Activated naive CD4-positive, alpha-beta T cell treated with anti-CD3 and anti-CD28 coated beads, Interleukin-2, amount 10 ng/mL, durations not matched to agents 7 days and 5 days (primary cell): ENCODE data around the gene ITPR2.
"Not testable (repeated sequence)": the region's sequence is repeated elsewhere in the genome, so short reads cannot be mapped to it uniquely, and the experiment has no call there.

Source experiments
- CTCF ChIA-PET: fragments of 350-600 bp; sonication (Branson Sonifier 250); formaldehyde crosslinking; loops from one replicate; lab custom pipeline; 2021; ENCODE audit warnings: antibody characterized with exemption; lab: Charles Lee
- DNase-seq: peaks from one replicate; pipeline ENCODE4 v3.0.0-alpha.2; 2020
- H3K27ac Mint-ChIP-seq: one replicate; pipeline ENCODE4 v1.8.0; 2021; ENCODE audit warnings: mild to moderate bottlenecking, moderate library complexity, mixed read lengths
- H3K27me3 Mint-ChIP-seq: one replicate; pipeline ENCODE4 v1.8.0; 2021; ENCODE audit warnings: mild to moderate bottlenecking, mixed read lengths
- H3K36me3 Mint-ChIP-seq: one replicate; pipeline ENCODE4 v1.8.0; 2021; ENCODE audit warnings: mixed read lengths
- H3K4me1 Mint-ChIP-seq: one replicate; pipeline ENCODE4 v1.8.0; 2021; ENCODE audit warnings: mixed read lengths
- H3K4me3 Mint-ChIP-seq: one replicate; pipeline ENCODE4 v1.8.0; 2021; ENCODE audit warnings: mild to moderate bottlenecking, moderate library complexity, mixed read lengths
- H3K9me3 Mint-ChIP-seq: one replicate; pipeline ENCODE4 v1.8.0; 2021; ENCODE audit warnings: mixed read lengths

ITPR2 gene

GRCh38 chr12:26761775-26762174, 71.2 kb downstream of the ITPR2 start:
- H3K36me3 Mint-ChIP-seq = peaks cover 26% of the 10 kb centered on the region
- H3K4me1 Mint-ChIP-seq = no peaks in the 10 kb centered on the region
- no peaks in the 10 kb centered on the region for H3K27me3 Mint-ChIP-seq
- DNase-seq = no peak
- H3K4me3 Mint-ChIP-seq = no peak overlapping the region
- CTCF ChIA-PET = no interaction called here
- H3K27ac Mint-ChIP-seq = no peak overlapping the region
- peaks cover 23% of the 10 kb centered on the region for H3K9me3 Mint-ChIP-seq

DNA sequence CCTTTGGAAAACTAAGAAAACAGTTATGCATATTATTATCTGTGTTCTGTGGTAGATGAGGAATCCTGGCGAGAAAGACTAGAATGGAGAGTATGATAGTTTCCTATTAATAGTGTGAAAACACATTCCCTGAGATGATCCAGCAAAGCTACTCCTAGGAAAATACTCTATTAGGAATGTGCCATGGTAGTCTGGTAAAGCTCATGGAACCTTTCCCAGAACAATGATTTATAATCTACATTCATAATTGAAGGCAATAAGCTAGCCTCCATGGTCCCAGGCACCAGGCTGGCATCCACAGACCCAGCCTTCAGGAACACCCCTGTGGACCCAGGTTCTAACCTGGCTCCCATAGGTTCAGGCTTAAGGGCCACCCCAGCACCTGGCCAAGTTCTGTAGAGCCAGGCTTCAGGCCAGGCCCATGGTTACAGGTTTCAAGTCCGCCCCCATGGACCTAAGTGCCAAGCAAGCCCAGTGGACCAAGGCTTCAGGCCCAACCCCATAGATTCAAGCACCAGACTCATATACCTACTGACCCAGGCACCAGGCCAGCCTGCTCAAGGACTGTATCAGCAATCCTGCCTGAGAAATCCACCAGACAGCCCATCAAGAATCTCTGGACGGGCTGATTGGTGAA, 72.2 kb downstream of the ITPR2 start:
- H3K36me3 Mint-ChIP-seq = peaks cover 23% of the 10 kb centered on the region
- no peak overlapping the region for H3K4me3 Mint-ChIP-seq
- H3K9me3 Mint-ChIP-seq = peaks cover 32% of the 10 kb centered on the region
- CTCF ChIA-PET = no interaction called here
- no peaks in the 10 kb centered on the region for H3K27me3 Mint-ChIP-seq
- H3K27ac Mint-ChIP-seq = no peak overlapping the region
- DNase-seq = no peak
- no peaks in the 10 kb centered on the region for H3K4me1 Mint-ChIP-seq

DNA sequence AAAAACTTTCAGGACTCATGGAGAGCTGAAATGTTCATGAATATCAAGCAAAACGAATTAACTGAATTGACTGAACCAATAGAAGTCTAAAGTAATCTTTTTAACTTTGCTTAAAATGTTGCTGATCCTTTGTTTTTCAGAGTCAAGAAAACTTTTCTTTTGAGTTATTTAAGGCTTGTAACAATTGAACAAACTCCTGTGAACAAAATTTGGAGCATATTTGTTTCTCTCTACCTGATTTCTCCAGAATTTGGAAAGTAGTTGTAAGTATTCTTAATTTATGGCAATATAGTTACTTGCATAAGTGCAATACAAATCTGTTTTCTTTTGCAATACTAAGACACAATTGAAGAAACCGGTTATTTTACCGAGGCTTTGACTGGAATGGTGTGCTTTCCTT, 77.6 kb downstream of the ITPR2 start:
- Mint-ChIP-seq H3K9me3 (peaks cover 28% of the 10 kb centered on the region), H3K36me3 (peaks cover 15% of the 10 kb centered on the region)
- H3K4me3 Mint-ChIP-seq, H3K27ac Mint-ChIP-seq, CTCF ChIA-PET, H3K4me1 Mint-ChIP-seq, DNase-seq, H3K27me3 Mint-ChIP-seq: not testable (repeated sequence)

DNA sequence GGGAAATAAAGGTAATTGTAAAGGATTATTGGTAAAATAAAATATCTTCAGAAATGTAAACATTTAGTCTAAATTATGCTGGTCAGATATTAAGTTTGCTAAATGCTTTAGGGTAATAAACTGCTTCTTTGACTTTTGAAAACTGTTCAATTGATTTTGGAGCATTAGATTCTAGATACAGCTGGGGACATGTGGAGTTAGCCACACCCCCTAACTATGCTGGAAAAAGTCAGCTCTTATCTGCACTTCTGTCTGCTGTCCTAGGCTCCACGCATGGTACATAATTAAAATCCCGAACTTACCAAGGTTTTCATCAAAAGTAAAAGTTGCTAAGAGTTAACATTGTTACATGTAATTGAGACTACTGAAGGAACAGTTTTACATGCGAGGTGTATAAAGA, 78.8 kb downstream of the ITPR2 start:
- peaks cover 28% of the 10 kb centered on the region for H3K9me3 Mint-ChIP-seq

DNA sequence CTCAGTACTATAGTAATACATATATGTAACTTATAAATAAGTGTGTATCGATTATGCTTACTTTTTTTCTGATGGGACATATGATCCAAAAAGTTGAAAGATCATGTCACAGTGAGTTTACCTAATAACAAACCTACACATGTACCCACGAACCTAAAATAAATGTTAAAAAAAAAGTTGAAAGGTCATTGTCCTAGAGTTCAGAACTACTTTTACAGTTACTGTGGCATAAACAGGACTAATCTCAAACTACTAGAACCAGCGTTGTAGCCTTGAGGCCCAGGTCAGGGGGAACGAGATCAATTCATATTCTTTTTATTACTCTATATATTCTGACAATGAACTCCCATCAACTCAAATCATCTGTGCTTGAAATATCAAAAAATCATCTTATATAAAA, 81.8 kb downstream of the ITPR2 start:
- Mint-ChIP-seq H3K4me1 (peaks cover 41% of the 10 kb centered on the region), H3K36me3 (peaks cover 16% of the 10 kb centered on the region), H3K9me3 (peaks cover 19% of the 10 kb centered on the region), H3K4me3 (no peak overlapping the region), H3K27ac (no peak overlapping the region), H3K27me3 (no peaks in the 10 kb centered on the region)
- CTCF ChIA-PET = no interaction called here
- no peak for DNase-seq

More for the DNA sequence above, 78.8 kb downstream of the ITPR2 start:
- Mint-ChIP-seq H3K4me3 (no peak overlapping the region), H3K36me3 (peaks cover 16% of the 10 kb centered on the region), H3K27me3 (no peaks in the 10 kb centered on the region), H3K27ac (no peak overlapping the region), H3K4me1 (peaks cover 21% of the 10 kb centered on the region)
- no peak for DNase-seq
- CTCF ChIA-PET = no interaction called here

DNA sequence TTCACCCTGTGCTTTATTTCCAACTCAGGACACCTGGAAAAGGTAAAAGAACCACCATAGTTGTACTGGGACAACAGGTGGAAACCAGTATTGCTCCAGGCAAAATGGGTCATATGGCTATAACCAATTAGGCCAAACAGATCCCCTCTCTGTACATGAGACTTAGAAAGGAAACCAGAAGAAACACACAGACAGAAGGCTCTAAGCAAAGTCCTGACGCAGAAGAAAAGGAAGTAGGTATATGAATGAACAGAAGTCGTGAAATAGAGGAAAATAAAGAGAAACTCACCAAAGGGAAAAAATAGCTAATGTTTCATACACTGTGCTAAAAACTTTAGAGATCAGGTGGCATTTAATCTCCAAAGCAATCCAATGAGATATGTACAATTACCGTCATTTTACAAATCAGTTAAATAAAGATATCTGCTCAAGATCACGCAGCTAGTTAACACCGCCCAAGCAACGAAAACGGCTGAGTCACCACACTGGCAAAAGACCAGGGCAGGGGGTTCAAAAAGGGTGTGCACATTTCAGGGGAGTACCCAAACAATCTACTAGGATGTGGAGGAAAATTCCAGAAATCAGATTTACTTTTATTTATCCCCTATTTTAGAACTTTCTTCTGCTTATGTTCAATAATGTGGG, 82.3 kb downstream of the ITPR2 start:
- peak overlapping the region; percentile 3 for H3K27ac Mint-ChIP-seq
- DNase-seq = no peak
- H3K4me1 Mint-ChIP-seq = peaks cover 43% of the 10 kb centered on the region
- H3K9me3 Mint-ChIP-seq = peaks cover 15% of the 10 kb centered on the region
- H3K36me3 Mint-ChIP-seq = peaks cover 16% of the 10 kb centered on the region
- no peaks in the 10 kb centered on the region for H3K27me3 Mint-ChIP-seq
- CTCF ChIA-PET = no interaction called here
- H3K4me3 Mint-ChIP-seq = no peak overlapping the region

DNA sequence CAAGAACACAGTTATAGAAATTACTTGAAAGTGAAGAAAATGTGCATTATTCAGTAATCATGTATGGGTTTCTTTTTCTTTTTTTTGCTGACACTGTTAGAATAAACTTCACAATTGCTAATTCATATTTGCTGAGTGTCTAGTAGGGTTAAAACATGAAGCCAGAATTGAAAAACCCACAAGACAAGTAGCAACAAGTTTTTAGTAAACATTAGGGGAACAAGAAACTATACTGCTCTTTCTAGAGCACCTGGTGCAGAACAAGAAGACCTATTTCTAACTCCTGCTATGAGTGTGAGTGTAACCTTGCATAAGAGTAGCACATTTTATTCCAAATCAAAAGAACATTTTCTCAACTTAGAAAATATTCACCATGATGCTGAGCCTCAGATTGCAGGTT, 83.2 kb downstream of the ITPR2 start:
- no peaks in the 10 kb centered on the region for H3K27me3 Mint-ChIP-seq
- H3K4me1 Mint-ChIP-seq = peaks cover 43% of the 10 kb centered on the region
- DNase-seq = no peak
- H3K36me3 Mint-ChIP-seq = peaks cover 16% of the 10 kb centered on the region
- CTCF ChIA-PET = interaction anchor here (2.3 kb wide), 1 partner anchor 136 kb away, joined by 7 read pairs; no protein-coding TSS in a partner anchor
- H3K9me3 Mint-ChIP-seq = peaks cover 12% of the 10 kb centered on the region
- H3K4me3 Mint-ChIP-seq = no peak overlapping the region
- no peak overlapping the region for H3K27ac Mint-ChIP-seq

DNA sequence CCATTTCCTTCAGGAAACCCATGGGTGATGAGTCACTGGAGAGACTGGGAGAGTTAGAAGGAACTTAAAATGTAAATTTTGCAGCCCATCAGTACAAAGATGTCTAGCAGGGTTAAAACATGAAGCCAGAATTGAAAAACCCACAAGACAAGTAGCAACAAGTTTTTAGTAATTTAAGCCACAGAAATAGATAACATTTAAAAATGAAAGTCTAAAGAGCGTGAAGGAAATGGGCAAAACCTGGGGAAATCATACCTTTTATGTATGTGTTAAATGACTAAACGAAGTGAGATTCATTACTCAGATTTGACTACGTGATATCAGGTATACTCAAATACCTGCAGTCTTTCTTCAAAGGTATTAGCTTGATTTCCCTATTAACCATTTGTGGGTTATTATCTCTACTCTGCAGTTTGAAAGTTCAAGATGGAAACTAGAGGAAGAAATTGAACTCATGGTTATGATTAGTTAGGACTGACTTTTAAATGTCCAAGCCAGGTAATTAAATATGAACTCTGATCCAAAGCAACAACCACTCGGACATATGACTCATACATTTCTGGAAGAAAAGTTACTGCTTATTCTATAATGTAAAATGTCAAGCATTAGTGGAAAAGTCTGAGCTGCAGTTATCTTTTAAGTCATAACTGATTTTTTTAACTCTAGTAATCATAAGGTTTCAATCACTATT, 84.1 kb downstream of the ITPR2 start:
- peaks cover 7% of the 10 kb centered on the region for H3K9me3 Mint-ChIP-seq
- peaks cover 43% of the 10 kb centered on the region for H3K4me1 Mint-ChIP-seq
- no peak for DNase-seq
- CTCF ChIA-PET = interaction anchor here (1.1 to 2.3 kb wide), 2 partner anchors 136 to 630 kb away, joined by 4 to 7 read pairs; no protein-coding TSS in a partner anchor
- H3K27ac Mint-ChIP-seq = peak overlapping the region; percentile 86
- no peaks in the 10 kb centered on the region for H3K27me3 Mint-ChIP-seq
- peaks cover 17% of the 10 kb centered on the region for H3K36me3 Mint-ChIP-seq
- H3K4me3 Mint-ChIP-seq = peak overlapping the region; percentile 13

DNA sequence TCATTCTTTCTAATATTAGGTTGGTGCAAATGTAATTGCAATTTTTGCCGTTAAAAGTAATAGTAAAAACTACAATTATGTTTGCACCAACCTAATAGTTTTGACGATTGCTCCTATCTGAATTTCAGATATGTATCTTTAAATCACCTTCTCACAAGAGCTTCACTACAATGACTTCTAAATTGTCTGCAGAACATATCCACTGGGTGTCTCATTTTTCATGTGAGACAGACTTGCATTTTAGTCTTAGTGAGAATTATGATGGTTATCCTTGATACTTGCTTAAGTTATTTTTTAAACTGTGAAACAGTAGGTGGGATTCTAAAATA, 84.6 kb downstream of the ITPR2 start:
- CTCF ChIA-PET = interaction anchor here (1.1 to 2.3 kb wide), 3 partner anchors 87 to 629 kb away, joined by 3 to 7 read pairs (median 4); no protein-coding TSS in a partner anchor
- no peak for DNase-seq
- H3K27me3 Mint-ChIP-seq = no peaks in the 10 kb centered on the region
- H3K36me3 Mint-ChIP-seq = peaks cover 16% of the 10 kb centered on the region
- peak overlapping the region; percentile 13 for H3K4me3 Mint-ChIP-seq
- peaks cover 5% of the 10 kb centered on the region for H3K9me3 Mint-ChIP-seq
- H3K27ac Mint-ChIP-seq = peak overlapping the region; percentile 86
- peaks cover 43% of the 10 kb centered on the region for H3K4me1 Mint-ChIP-seq

DNA sequence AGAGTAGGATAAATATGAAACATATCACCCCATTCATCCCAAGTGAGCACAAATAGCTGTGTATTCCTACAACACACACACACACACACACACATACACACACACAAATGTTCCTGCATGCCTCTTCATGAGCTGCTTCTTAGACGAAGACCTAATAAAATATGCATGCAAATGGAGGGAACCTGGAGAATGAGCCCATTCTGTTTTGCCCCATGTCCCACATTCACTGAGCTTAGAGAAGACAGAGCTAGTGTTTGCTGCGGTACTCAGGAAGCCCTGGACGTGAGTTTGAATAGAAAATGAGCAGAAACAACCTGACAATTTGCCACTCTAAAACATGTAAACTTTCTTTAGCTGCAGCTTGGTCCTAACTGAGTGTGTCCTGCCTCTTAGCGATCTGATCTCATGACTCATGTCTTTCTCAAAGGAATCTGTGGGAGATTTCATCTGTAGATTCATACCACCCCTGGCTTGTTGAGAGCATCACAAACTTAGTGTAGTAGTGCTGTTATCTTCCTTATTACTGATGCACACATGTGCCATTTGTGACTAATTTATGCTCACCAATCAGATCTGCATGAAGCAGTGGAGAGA, 86.8 kb downstream of the ITPR2 start:
- no peak for DNase-seq
- CTCF ChIA-PET = interaction anchor here (1.2 kb wide), 1 partner anchor 139 kb away, joined by 4 read pairs; no protein-coding TSS in a partner anchor
- H3K4me3 Mint-ChIP-seq = no peak overlapping the region
- H3K36me3 Mint-ChIP-seq = peaks cover 13% of the 10 kb centered on the region
- peaks cover 46% of the 10 kb centered on the region for H3K4me1 Mint-ChIP-seq
- no peaks in the 10 kb centered on the region for H3K27me3 Mint-ChIP-seq
- no peaks in the 10 kb centered on the region for H3K9me3 Mint-ChIP-seq
- no peak overlapping the region for H3K27ac Mint-ChIP-seq

GRCh38 chr12:26744697-26745440, 88.1 kb downstream of the ITPR2 start:
- no peak for DNase-seq
- no peak overlapping the region for H3K4me3 Mint-ChIP-seq
- no peaks in the 10 kb centered on the region for H3K27me3 Mint-ChIP-seq
- no peak overlapping the region for H3K27ac Mint-ChIP-seq
- peaks cover 7% of the 10 kb centered on the region for H3K36me3 Mint-ChIP-seq
- peaks cover 34% of the 10 kb centered on the region for H3K4me1 Mint-ChIP-seq
- CTCF ChIA-PET = no interaction called here
- H3K9me3 Mint-ChIP-seq = peaks cover 5% of the 10 kb centered on the region

- DNase-seq = no peak
- no peak overlapping the region for H3K27ac Mint-ChIP-seq
- no peak overlapping the region for H3K4me3 Mint-ChIP-seq
- peaks cover 27% of the 10 kb centered on the region for H3K4me1 Mint-ChIP-seq
- CTCF ChIA-PET = interaction anchor here (0.6 kb wide), 1 partner anchor 107 kb away, joined by 3 read pairs; no protein-coding TSS in a partner anchor
- H3K27me3 Mint-ChIP-seq = no peaks in the 10 kb centered on the region
- H3K36me3 Mint-ChIP-seq = peaks cover 7% of the 10 kb centered on the region
- peaks cover 8% of the 10 kb centered on the region for H3K9me3 Mint-ChIP-seq
Observed at GRCh38 chr12:26744042-26744626, 88.9 kb downstream of the ITPR2 start.

DNA sequence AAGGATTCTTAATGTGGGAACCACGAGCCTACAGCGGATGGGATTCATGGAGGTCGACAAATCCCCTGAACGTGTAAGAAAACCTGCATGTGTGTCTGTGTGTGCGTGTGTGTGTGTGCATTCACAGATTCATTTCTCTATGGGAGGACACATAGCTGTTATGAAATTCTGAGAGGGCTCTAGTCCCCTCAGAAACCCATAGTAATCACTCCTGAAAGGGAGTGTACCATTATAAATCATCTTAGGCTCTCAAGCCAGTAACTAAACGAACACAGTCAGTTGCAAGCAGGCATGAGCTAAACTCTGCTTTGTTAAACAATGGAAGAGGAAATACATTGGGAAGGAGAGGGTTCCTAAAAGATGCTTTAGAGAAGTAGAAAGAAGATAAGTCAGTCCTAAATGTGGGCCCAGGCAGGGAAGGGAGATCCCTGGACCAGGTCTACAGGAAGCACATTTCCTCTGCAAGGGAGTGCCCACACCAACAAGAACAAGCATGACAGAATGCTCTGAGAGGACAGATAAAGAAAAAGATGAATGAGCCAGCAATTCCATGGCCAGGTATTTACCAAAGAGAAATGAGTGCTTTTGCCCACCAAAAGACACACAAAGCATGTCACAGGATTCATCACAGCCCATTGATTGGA, 91.3 kb downstream of the ITPR2 start:
- Mint-ChIP-seq H3K4me1 (peaks cover 11% of the 10 kb centered on the region), H3K4me3 (no peak overlapping the region), H3K27ac (no peak overlapping the region), H3K9me3 (peaks cover 11% of the 10 kb centered on the region), H3K36me3 (peaks cover 15% of the 10 kb centered on the region), H3K27me3 (no peaks in the 10 kb centered on the region)
- DNase-seq = no peak
- CTCF ChIA-PET = no interaction called here
